Testis (tissue), 2 donors: ENCODE data around the gene BABAM2.

ENCODE experiments used
- POLR2A ChIP-seq: fragments of 450-650 bp; IDR thresholded peaks from one replicate; pipeline ENCODE4 v1.6.1; 2017; ENCODE audit warnings: antibody characterized with exemption, mild to moderate bottlenecking, moderate library complexity
- TF ChIP-seq, protein P1 (sequence below), 3 experiments: fragments of 450-650 bp in 2 of 3; fragments of 200-600 bp in 1 of 3; sonication (generic) in 1 of 3; IDR thresholded peaks; one replicate each; pipeline ENCODE4 v1.5.1; 2016 to 2019; ENCODE audit warnings: antibody characterized with exemption in 3 of 3, mild to moderate bottlenecking in 2 of 3, moderate library complexity in 1 of 3

DNA sequence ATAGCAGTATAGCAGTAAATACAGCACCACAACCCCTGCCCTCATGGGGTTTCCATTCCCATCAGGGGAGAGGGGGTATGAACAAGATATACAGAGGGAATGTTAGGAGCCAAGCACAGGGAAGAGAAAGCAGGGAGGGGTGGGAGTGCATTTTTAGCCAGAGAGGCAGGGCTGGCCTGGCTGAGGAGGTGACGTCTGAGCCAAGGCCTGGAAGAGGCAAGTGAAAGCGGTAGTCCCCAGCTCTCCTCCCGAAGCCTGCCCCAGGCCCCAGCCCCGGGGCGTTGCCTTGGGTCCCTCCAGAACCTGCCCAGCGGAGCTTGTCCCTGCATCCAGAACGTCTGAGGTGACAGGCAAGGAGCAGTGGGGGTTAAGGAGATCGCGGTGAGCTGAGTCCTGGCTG, 457.1 kb downstream of the BABAM2 start:
- TF ChIP-seq, protein P1, sequence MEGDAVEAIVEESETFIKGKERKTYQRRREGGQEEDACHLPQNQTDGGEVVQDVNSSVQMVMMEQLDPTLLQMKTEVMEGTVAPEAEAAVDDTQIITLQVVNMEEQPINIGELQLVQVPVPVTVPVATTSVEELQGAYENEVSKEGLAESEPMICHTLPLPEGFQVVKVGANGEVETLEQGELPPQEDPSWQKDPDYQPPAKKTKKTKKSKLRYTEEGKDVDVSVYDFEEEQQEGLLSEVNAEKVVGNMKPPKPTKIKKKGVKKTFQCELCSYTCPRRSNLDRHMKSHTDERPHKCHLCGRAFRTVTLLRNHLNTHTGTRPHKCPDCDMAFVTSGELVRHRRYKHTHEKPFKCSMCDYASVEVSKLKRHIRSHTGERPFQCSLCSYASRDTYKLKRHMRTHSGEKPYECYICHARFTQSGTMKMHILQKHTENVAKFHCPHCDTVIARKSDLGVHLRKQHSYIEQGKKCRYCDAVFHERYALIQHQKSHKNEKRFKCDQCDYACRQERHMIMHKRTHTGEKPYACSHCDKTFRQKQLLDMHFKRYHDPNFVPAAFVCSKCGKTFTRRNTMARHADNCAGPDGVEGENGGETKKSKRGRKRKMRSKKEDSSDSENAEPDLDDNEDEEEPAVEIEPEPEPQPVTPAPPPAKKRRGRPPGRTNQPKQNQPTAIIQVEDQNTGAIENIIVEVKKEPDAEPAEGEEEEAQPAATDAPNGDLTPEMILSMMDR (IDR thresholded peaks at IDR 0.05) = no peak
- no peak for TF ChIP-seq POLR2A
